NCI-H748 (cell line): ENCODE results near the gene ADCK1.
"Not testable (repeated sequence)": the region's sequence is repeated elsewhere in the genome, so short reads cannot be mapped to it uniquely, and the experiment has no call there.

Experiments used
- DNase-seq: peaks from one replicate; lab custom pipeline; 2025; ENCODE audit not compliant: unreplicated experiment; lab: John Stamatoyannopoulos, UW

ADCK1 gene

GRCh38 chr14:77864580-77864979 lies 64.7 kb downstream of the ADCK1 start:
- no peak for DNase-seq

- no peak for DNase-seq
Observed at GRCh38 chr14:77865455-77865854, 65.5 kb downstream of the ADCK1 start.

GRCh38 chr14:77866932-77867331 lies 67.0 kb downstream of the ADCK1 start:
- DNase-seq: no peak

- DNase-seq: no peak
Observed at GRCh38 chr14:77867476-77867875, 67.6 kb downstream of the ADCK1 start.

GRCh38 chr14:77868552-77869285 lies 68.8 kb downstream of the ADCK1 start:
- DNase-seq: no peak

- no peak for DNase-seq
Observed at GRCh38 chr14:77869340-77869739, 69.4 kb downstream of the ADCK1 start.

- no peak for DNase-seq
Observed at GRCh38 chr14:77870646-77871045, 70.7 kb downstream of the ADCK1 start.

- DNase-seq: no peak
Observed at GRCh38 chr14:77872152-77872551, 72.2 kb downstream of the ADCK1 start.

- DNase-seq: no peak
Observed at GRCh38 chr14:77872983-77873382, 73.1 kb downstream of the ADCK1 start.

- no peak for DNase-seq
Observed at GRCh38 chr14:77878783-77879182, 78.9 kb downstream of the ADCK1 start.

GRCh38 chr14:77880056-77880455 lies 80.1 kb downstream of the ADCK1 start:
- DNase-seq: no peak

GRCh38 chr14:77882098-77882497 lies 82.2 kb downstream of the ADCK1 start:
- peak; percentile 96 for DNase-seq

GRCh38 chr14:77882636-77883035 lies 82.7 kb downstream of the ADCK1 start:
- DNase-seq: peak; percentile 33

- DNase-seq: peak; percentile 89
Observed at GRCh38 chr14:77883131-77883846, 83.4 kb downstream of the ADCK1 start.

GRCh38 chr14:77883847-77884238 lies 83.9 kb downstream of the ADCK1 start:
- DNase-seq: peak; percentile 33

- no peak for DNase-seq
Observed at GRCh38 chr14:77885367-77885766, 85.5 kb downstream of the ADCK1 start.

- DNase-seq: no peak
Observed at GRCh38 chr14:77886010-77886409, 86.1 kb downstream of the ADCK1 start.

- DNase-seq: not testable (repeated sequence)
Observed at GRCh38 chr14:77888903-77889302, 89.0 kb downstream of the ADCK1 start.

GRCh38 chr14:77889971-77890442 lies 90.1 kb downstream of the ADCK1 start:
- no peak for DNase-seq

- DNase-seq: no peak
Observed at GRCh38 chr14:77890873-77891272, 91.0 kb downstream of the ADCK1 start.

GRCh38 chr14:77892381-77892871 lies 92.5 kb downstream of the ADCK1 start:
- DNase-seq: no peak

- no peak for DNase-seq
Observed at GRCh38 chr14:77892890-77893484, 93.1 kb downstream of the ADCK1 start.
